HG03159 (cell line): ENCODE measurements around the gene KIF2B.
"Not testable (repeated sequence)": the region's sequence is repeated elsewhere in the genome, so short reads cannot be mapped to it uniquely, and the experiment has no call there.

Experiments
- ATAC-seq: cut with Tn5 transposase; IDR thresholded peaks from one replicate; pipeline ENCODE4 v1.9.1; 2021; ENCODE audit warnings: mild to moderate bottlenecking, moderate library complexity; ENCODE audit not compliant: unreplicated experiment

The KIF2B gene, protein sequence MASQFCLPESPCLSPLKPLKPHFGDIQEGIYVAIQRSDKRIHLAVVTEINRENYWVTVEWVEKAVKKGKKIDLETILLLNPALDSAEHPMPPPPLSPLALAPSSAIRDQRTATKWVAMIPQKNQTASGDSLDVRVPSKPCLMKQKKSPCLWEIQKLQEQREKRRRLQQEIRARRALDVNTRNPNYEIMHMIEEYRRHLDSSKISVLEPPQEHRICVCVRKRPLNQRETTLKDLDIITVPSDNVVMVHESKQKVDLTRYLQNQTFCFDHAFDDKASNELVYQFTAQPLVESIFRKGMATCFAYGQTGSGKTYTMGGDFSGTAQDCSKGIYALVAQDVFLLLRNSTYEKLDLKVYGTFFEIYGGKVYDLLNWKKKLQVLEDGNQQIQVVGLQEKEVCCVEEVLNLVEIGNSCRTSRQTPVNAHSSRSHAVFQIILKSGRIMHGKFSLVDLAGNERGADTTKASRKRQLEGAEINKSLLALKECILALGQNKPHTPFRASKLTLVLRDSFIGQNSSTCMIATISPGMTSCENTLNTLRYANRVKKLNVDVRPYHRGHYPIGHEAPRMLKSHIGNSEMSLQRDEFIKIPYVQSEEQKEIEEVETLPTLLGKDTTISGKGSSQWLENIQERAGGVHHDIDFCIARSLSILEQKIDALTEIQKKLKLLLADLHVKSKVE

DNA sequence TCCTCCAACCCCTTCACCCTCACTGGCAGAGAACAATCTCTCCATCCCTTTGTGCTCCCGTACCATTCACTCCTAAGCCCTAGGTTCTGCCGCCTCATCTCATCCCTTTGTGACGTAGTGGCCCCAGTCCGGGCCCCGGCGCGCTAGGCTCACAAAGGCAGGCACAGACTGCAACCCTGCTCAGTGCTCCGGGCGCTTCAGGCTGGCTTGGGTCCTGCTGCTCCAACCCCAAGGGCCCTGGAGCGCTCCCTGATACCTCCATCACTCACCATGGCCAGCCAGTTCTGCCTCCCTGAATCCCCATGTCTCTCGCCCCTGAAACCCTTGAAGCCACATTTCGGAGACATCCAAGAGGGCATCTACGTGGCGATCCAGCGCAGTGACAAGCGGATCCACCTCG lies at the start of gene KIF2B:
Gene KIF2B (plus strand): TSS at position 164 of the 400 bp plus-strand sequence. CDS start 107 bp downstream, at position 271.
- ATAC-seq: no peak

DNA sequence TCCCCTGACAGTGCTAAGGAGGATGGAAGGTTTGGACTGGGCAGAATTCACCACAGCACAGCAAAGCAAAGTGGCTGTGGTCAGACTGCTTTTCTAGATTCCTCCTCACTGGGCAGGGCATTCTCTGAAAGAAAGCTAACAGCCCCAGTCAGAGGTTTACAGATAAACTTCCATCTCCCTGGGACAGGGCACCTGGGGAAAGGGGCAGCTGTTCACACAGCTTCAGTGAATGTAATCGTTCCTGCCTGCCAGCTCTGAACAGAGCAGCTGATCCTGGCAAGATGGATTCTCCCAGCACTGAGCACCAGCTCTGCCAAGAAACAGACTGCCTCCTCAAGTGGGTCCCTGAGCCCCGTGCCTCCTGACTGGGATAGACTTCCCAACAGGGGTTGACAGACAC lies 42.4 kb upstream of the KIF2B start:
- ATAC-seq: no peak

DNA sequence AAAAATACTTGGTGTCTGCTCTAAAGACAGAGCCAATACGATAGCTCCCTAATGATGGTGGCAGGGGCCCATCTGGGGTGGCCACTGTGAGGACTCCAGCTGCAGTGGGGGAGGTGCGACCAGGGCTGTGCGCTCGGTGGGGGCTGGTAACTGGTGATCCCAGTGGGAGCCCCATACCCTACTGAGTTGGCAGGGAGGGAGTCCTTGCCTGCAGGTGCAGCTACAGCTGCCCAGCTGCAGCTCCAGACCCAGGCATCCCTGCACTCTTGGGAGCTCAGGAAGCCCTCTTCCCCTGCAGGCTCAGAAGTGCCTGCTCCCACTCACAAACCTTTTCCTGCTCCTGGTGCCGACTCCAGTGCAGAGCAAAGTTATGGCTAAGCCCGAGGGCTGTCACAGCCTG lies 31.2 kb upstream of the KIF2B start:
- no peak for ATAC-seq

DNA sequence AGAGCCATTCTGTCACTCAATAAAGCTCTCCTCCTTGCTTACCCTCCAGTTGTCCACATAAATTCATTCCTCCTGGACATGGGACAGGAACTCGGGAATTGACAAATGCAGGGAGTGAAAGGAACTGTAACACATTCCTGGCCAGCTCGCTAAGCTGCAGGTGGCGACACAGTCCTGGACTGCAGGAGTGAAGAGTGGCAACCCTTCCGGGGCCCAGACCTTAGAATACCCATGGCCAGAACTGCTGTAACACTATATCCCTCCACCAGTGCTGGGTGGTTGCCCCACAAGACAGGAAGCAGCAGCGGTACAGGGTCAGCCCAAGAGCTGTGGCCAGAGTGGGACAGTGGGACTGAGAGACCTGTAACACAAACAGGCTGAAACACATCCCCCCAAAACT lies 30.3 kb upstream of the KIF2B start:
- no peak for ATAC-seq

DNA sequence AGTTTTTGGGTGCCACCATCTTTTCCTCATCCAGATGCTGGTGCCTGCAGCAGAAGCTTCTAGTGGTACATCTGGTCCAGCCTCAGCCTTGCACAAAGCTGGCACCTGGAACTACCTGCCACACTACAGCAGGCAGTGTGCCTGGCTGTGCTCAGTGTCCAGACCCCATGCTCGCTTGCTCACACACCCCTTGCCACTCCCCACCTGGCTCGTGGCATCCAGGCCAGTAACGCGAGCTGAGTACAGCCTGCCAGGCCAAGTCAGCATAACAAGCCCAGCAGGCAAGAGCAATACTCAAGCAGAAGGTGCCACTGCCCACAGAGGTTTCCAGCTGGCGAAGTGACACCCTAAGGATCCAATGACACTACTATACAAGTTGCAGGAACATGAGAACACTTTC lies 29.7 kb upstream of the KIF2B start:
- no peak for ATAC-seq

DNA sequence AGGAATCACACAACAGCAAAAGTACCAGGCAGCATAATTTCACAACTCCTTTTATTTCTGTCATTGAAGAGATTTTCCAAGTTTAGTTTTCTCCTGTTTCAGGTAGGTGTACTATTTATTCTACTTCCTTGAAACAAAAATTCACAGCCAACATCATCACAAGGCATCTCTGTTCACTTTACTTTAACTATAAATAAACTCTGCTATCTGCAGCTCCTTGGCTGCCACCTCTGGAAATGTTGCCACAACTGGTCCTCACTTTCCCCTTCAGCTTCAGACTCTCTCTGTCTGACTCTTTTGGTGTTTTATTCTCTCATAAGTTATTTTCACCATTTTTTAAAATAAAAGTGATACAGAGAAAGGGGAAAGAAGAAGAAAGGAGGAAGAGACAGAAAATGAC lies 27.9 kb upstream of the KIF2B start:
- ATAC-seq: no peak

DNA sequence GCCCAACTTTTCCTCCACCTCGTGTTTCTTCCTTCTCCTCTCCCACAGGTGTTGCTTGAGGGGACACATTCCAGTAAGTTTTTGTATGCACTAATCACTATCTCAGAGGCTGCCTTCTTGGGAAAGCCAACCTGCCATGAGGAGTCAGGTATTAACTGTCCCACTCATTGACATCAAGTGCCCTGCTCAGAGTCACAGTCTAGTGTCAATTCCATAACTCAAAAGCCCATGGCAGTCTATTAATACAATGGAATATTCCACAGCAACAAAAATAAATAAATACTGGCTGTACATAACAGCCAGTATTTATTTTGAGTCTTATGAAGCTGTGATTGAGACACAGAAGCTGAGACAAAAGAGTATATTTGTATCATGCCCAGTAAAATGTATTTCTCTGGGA lies 26.1 kb upstream of the KIF2B start:
- no peak for ATAC-seq

DNA sequence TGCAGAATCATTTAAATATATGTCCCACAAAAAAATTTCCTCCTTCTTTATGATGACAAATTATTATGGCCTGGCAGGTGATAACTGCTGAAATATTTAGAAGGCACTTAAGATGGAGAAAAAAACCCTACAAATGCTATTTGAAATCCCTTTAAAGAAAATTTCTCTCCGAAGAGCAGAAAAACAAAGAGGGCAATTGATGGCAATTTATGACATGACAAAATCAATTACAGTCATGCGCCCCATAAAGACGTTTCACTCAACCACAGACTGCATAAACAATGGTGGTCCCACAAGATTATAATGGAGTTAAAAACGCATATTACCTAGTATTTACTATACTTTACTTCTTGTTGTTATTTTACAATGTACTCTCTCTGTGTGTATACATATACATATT lies 25.2 kb upstream of the KIF2B start:
- ATAC-seq: no peak

DNA sequence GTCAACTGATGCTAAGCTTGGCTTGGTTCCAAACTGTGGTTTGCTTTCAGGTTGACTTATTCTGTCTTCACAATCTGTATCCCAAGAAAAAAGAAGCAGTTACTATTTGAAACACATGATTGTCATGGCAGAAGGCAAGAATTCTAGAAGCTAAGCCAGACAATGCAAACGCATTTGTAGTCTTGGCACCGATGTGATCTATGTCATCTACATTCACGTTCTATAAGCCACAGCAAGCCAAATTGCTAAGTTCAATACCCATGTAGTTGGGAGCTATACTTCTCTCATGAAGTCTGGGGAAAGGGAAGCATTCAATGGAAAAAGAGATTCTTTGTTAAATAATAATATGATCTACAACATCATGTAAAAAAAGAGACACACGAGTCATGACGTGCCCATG lies 18.3 kb upstream of the KIF2B start:
- no peak for ATAC-seq

DNA sequence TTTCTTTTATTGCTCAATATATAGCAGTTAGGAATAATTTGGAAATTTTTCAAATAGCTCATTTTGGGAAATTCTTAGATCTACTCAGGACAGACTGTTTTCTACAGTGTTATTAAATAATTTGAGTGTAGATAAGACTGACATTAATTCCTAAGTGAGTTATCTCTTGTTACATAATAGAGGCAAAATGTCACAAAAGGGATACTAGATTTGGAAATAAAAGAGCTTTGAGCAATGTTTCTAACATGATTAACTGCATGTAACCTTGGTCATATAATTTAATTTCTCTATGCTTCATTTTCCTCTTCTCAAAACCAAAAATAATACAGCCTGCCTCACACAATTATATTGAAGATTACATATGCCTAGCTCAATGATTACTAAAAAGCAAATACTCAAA lies 16.3 kb upstream of the KIF2B start:
- no peak for ATAC-seq

DNA sequence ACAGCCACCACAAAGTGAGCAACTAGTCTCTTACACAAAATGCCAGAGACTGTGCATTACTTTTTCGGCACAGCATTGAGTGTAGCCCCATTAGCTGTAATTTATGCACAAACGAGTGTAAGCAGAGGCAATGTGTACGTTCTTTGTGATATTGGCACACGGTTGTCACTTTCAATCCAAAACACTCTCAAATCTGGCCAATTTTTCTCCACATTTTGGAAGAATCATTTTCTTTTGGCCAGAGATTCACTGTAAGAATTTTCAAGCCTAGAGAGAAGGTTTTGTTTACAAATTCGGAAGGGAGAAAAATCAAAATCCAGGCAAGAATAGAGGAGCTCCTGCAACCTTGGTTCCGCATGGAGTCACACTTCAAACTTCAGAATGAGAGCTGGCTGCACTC lies 15.4 kb upstream of the KIF2B start:
- no peak for ATAC-seq

DNA sequence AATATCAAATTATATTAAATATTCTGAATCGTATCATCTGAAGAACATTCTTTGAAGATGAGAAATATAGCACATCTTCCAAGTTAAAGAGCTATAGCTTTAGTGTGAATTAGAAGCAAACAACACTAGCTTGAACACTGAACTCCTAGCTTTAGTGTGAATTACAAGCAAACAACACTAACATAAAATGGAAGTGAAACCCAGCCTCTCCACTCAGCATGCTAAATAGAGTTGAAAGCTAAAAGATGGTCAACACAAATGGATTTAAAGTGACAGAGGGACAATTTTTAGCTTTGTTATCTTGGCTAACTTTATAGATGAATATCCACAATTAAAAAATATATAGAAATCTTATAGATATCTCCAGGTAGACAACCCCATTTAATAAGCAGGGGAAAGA lies 4.5 kb upstream of the KIF2B start:
- no peak for ATAC-seq

DNA sequence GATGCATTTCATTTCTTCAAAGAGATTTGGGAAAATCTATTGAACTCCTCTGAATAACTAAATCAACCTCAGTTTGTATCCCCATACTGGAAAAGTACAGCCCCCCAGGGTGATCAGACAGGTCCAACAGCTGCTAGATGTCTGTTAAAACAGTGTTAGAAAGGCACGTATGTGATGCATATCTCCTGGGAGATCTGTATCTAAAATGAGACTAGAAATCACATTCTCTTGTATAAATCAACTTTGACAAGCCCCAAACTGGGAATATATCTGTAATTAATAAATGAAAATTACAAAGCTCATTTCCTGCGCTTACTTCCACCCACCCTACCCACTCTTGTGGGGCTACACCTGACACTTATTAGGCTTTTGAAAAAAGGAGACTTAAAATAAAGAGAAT lies 3.8 kb upstream of the KIF2B start:
- no peak for ATAC-seq

DNA sequence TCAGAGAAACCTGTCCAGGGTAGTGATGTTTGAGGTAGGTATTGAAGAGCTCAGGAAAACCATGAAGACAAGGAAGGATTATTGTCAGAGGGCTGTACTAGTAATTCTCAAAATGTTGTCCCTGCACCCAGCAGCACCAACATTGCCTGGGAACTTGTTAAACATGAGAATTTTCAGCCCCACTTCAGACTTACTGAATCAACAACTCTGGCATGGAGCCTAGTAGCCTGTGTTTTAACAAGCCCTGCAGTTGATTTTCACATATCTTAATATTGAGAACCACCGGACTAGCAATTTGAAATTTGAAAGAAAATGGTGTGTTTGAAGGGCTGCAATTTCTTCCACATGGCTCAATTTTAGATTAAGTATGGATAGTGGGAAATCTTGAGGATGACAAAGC lies 2.8 kb upstream of the KIF2B start:
- no peak for ATAC-seq

DNA sequence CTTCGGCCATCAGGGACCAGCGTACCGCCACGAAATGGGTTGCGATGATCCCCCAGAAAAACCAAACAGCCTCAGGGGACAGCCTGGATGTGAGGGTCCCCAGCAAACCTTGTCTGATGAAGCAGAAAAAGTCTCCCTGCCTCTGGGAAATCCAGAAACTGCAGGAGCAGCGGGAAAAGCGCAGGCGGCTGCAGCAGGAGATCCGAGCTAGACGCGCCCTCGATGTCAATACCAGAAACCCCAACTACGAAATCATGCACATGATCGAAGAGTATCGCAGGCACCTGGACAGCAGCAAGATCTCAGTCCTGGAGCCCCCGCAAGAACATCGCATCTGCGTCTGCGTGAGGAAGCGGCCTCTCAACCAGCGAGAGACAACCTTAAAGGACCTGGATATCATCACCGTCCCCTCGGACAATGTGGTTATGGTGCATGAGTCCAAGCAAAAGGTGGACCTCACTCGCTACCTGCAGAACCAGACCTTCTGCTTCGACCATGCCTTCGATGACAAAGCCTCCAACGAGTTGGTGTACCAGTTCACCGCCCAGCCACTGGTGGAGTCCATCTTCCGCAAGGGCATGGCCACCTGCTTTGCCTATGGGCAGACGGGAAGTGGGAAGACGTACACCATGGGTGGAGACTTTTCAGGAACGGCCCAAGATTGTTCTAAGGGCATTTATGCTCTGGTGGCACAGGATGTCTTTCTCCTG lies 769 bp downstream of the KIF2B start:
- no peak for ATAC-seq

DNA sequence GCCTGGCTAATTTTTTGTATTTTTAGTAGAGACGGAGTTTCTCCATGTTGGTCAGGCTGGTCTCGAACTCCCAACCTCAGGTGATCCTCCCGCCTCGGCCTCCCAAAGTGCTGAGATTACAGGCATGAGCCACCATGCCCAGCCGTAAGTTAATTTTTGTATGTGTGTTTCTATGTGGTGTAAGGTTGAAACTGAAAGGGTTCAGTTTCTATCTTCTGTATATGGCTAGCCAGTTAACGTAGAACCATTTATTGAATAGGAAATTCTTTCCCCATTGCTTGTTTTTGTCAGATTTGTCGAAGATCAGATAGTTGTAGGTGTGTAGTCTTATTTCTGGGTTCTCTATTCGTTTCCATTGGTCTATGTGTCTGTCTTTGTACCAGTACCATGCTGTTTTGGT lies 12.0 kb downstream of the KIF2B start:
- not testable (repeated sequence) for ATAC-seq

DNA sequence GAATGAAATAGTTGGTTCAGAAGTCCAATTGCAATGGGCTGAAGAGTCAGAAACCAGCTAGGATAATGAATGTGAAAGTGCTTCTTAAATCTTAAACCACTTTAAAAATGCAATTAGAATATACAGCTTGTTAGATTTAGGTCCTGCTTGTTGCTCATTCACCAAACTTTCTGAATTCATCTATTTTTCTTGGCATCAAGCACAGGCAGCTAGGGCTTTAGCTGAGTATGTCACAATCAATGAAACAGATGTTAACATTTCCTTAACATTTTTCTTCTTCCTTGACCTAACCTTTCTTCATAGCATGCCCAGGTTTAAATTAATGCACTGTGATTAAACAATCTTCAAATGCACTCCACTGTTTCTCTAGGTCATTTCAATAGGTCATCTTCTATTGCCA lies 14.4 kb downstream of the KIF2B start:
- ATAC-seq: no peak

DNA sequence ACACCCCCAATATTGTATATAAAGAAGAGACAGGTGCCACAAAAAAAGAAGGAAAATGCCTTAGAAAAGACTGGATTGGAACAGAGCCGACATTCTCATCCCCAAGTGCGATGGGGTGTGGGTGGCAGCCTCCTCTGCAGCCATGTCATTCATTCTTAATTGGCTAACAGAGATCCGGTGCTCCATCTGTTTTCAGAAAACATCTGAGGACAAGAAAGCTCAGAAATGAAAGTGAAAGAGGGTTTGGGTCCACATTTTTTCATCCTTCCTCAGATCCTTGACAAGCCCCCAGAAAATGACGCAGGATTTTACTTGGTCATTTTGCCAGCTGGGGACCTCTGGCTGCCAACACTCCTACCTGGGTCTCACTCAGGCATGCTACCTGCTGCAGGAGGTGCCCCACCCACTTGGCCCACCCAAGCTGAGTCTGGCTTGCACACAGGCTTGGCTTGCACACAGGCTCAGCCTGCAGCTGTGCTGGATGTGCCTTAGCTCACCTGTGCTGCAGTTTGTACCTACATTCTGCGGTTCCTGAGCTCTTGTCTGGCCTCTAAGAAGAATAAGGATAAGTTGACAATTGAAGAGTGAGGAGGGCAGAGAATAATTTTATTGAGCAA lies 21.9 kb downstream of the KIF2B start:
- no peak for ATAC-seq

DNA sequence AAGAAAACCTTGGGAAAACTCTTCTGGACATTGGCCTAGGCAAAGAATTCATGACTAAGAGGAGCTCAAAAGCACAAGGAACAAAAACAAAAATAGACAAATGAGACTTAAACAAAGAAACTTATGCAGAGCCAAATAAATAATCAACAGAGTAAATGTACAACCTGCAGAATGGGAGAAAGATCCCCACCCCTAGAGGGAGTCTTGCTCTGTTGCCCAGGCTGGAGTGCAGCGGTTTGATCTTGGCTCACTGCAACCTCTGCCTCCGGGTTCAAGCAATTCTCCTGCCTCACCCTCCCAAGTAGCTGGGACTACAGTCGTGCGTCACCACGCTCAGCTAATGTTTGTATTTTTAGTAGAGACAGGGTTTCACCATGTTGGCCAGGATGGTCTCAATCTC lies 48.4 kb downstream of the KIF2B start:
- ATAC-seq: not testable (repeated sequence)
